Peyer's patch (tissue), 4 donors: Measurements from ENCODE around the gene CSDE1. TPM values are rescaled to one million over a fixed set of nuclear protein-coding genes. Genes with fewer than 3 reads are reported as not detected.
"Not testable (repeated sequence)": the region's sequence is repeated elsewhere in the genome, so short reads cannot be mapped to it uniquely, and the experiment has no call there.

Experiments used
- DNase-seq, 3 donors: peaks; one replicate each; pipeline ENCODE4 v3.0.0-alpha.2; 2017 to 2019
- H3K27ac ChIP-seq, 4 donors: fragments of 200-600 bp; sonication (generic); one replicate each; pipeline ENCODE4 v1.5.1; 2016 to 2019
- H3K27me3 ChIP-seq, 2 donors: fragments of 200-600 bp; sonication (generic); one replicate each; pipeline ENCODE4 v1.5.1; 2019
- H3K36me3 ChIP-seq, 3 donors: fragments of 200-600 bp; sonication (generic); one replicate each; pipeline ENCODE4 v1.5.1; 2016 to 2019
- H3K4me1 ChIP-seq, 4 donors: fragments of 200-600 bp; sonication (generic); one replicate each; pipeline ENCODE4 v1.5.1; 2016 to 2019
- H3K4me3 ChIP-seq, 4 donors: fragments of 200-600 bp; sonication (generic); 1 replicate in 3 of 4; 2 replicates in 1 of 4; pipeline ENCODE4 v1.5.1; 2016 to 2019; ENCODE audit warnings: mild to moderate bottlenecking in 1 of 4
- H3K9me3 ChIP-seq, 4 donors: fragments of 200-600 bp; sonication (generic); one replicate each; pipeline ENCODE4 v1.5.1; 2016 to 2019; ENCODE audit warnings: mild to moderate bottlenecking in 1 of 4
- CTCF ChIP-seq, 6 experiments: fragments of 450-650 bp in 4 of 6; fragments of 200-600 bp in 2 of 6; sonication (generic) in 1 of 6; IDR thresholded peaks; one replicate each; pipeline ENCODE4 v1.5.1; 2017 to 2019; ENCODE audit warnings: antibody characterized with exemption in 6 of 6, mild to moderate bottlenecking in 3 of 6, moderate library complexity in 1 of 6
- POLR2A ChIP-seq, 2 donors: fragments of 450-650 bp; IDR thresholded peaks; one replicate each; pipeline ENCODE4 v1.5.1; 2017; ENCODE audit warnings: antibody characterized with exemption in 2 of 2, mild to moderate bottlenecking in 2 of 2, moderate library complexity in 2 of 2
- total RNA-seq, 4 donors: library from RNA; depleted of rRNA; stranded (reverse); fragments of >200 nt; gene quantifications; one replicate each; pipeline ENCODE4 v1.1.0, GENCODE V29; 2016

Gene CSDE1
- total RNA-seq, 4 donors from 2014 or later = 292 to 374 (median 333) TPM

- TF ChIP-seq CTCF (IDR thresholded peaks at IDR 0.05) (no peak), POLR2A (IDR thresholded peaks at IDR 0.05) (no peak)
- Histone ChIP-seq H3K27me3 (no peaks in the 10 kb centered on the region), H3K4me1 (peaks cover 0 to 40% (median 15%) of the 10 kb centered on the region in 4 donors), H3K9me3 (no peaks in the 10 kb centered on the region), H3K27ac (peak overlapping the region; percentile 96 to 99 (median 98)), H3K36me3 (no peaks in the 10 kb centered on the region), H3K4me3 (peak overlapping the region; percentile 85 to 94 (median 88))
- no peak for DNase-seq
Measured at GRCh38 chr1:114758256-114758832, 560 bp upstream of the CSDE1 start.

DNA sequence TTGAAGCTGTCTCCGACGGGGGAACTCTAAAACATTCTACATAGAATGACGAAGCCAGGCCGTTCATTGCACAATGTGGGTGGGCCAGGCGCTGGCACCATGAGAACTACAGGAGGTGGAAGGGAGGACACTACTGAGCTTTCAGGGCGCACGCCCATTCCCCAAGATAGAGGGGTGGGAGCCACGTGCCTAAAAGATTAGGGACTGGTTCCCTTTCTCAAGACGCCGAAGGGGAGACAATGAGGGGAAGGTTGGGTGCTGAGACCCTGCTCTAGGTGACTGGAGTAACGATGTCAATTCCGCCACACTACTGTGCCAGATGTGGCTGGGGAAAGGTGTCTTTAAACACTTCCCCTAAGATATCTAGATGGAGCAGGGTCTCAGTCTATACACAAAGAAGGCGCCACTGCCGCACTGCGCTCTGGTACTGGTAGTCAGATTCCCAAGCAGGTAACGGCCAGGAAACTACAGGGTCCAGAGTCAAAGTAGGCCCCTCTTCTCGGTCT lies 782 bp downstream of the CSDE1 start:
- Histone ChIP-seq H3K9me3 (no peaks in the 10 kb centered on the region), H3K27ac (peak overlapping the region; percentile 96 to 99 (median 98)), H3K4me3 (peak overlapping the region; percentile 85 to 94 (median 88)), H3K36me3 (no peaks in the 10 kb centered on the region), H3K4me1 (peaks cover 0 to 54% (median 20%) of the 10 kb centered on the region in 4 donors), H3K27me3 (no peaks in the 10 kb centered on the region)
- peak in 1 of 3 donors; percentile 57 for DNase-seq
- TF ChIP-seq CTCF (IDR thresholded peaks at IDR 0.05) (peak in 1 of 6 experiments; percentile 2), POLR2A (IDR thresholded peaks at IDR 0.05) (no peak)

DNA sequence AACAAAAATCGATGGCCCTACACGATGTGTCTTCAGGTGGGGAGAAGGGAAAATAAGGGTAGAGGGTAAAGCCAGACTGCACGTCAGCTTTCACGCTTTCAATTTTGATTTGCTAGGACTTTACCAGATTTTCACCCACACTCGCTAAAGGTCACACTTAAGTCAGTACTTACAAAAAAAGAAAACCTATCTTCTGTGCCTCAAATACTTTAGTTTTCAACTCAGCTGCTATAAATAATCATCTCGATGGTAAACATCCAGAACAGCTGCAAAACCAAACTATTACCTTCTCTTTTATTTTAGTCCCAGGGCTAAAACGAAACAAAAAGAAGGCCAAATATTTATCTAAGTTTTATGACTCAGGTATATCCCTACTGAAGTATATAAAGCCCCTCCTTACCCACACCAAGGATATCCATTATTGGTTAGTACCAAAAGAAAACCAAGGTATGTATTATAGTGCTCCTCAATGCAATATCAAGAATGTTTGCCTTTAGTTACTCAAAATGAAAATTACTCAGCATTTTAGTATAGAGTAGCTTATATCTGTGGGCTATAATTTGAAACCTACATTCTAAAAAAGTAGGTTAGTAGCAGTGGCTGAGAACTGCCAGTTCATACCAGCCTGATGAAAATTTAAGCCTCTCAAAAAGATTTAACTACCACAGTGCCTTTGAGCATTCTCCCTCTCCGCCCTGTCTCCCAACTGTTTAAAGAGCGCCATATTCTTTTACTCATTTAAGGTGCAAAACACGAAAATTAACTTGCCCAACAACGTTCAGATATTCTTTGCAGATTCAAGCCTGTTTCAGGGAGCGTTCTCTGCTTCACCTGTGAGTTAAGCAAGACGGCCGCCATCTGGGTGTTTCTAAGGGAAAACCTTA lies 1.5 kb downstream of the CSDE1 start:
- Histone ChIP-seq H3K27ac (peak overlapping the region; percentile 96 to 99 (median 98)), H3K36me3 (no peaks in the 10 kb centered on the region), H3K4me1 (peaks cover 0 to 61% (median 25%) of the 10 kb centered on the region in 4 donors), H3K27me3 (no peaks in the 10 kb centered on the region), H3K4me3 (peak overlapping the region; percentile 85 to 94 (median 88)), H3K9me3 (no peaks in the 10 kb centered on the region)
- no peak for TF ChIP-seq POLR2A (IDR thresholded peaks at IDR 0.05)
- no peak for TF ChIP-seq CTCF (IDR thresholded peaks at IDR 0.05)
- DNase-seq = no peak

DNA sequence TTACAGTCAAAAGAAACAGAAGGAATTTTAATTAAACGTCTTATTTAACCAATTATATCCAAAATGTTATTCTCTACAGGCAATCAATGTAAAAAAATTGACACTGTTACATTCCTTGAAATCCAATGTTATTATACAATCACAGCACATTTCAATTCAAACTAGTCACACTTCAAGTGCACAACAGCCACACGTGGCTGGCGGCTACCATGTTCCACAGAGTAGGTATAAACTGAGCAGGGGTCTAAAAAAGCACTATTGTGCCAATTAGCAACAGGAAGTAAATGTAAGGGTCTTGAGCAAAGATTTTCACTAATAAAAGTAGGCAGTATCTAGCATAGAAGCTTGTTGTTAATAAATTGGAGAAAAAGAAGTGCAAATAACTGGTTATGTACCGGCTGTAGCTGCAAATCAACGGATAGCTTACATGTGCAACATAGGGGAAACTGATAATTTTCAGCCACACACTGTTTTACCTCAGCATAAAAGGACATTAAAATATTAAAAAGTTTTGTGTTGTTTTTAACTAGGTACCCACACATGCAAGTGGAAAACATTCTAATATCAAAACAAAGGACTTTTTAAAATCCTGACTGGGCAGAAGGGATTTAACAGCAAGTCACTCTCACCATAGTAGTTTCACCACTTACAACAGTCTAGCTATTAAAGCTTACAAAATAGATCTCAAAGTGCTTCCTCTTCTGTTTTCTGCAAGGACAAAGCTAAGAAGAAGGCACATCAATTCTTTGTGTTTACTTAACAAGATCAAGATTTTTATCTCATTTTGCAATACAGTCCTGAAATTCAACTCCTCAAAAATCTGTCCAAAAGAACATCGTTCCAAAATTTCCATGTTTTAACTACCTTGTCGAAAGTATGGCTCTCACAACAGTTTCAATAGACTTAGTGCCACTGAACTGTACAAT lies 2.5 kb downstream of the CSDE1 start:
- peak overlapping the region in 2 of 4 donors; percentile 85 to 89 for H3K4me3 ChIP-seq
- no peaks in the 10 kb centered on the region for H3K9me3 ChIP-seq
- no peak for DNase-seq
- peak overlapping the region in 2 of 4 donors; percentile 4 to 99 for H3K27ac ChIP-seq
- no peaks in the 10 kb centered on the region for H3K36me3 ChIP-seq
- peaks cover 0 to 69% (median 31%) of the 10 kb centered on the region in 4 donors for H3K4me1 ChIP-seq
- no peaks in the 10 kb centered on the region for H3K27me3 ChIP-seq
- TF ChIP-seq POLR2A (IDR thresholded peaks at IDR 0.05) (no peak), CTCF (IDR thresholded peaks at IDR 0.05) (no peak)

DNA sequence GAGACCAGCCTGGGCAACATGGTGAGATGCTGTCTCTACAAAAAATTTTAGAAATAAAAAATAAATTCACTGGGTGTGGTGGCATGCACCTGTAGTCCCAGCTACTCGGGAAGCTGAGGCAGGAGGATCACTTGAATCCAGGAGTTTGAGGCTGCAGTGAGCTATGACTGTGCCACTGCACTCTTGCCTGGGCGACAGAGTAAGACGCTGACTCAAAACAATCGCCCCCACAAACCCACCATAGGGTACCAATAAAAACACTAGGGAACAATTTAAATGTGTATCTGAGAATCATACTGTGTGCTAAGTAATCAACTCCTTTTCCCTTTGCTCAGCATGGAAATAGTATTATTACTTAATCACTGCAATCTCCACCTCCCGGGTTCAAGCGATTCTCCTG lies 4.1 kb downstream of the CSDE1 start:
- not testable (repeated sequence) for H3K4me3 ChIP-seq, H3K27ac ChIP-seq, DNase-seq, H3K27me3 ChIP-seq, H3K9me3 ChIP-seq
- peaks cover 0 to 14% (median 0%) of the 10 kb centered on the region in 3 donors for H3K36me3 ChIP-seq
- H3K4me1 ChIP-seq = peaks cover 0 to 75% (median 33%) of the 10 kb centered on the region in 4 donors
